Measurements from ENCODE around the gene GNB1.
A peak's percentile ranks its signal among the peaks of the same experiment; 100 is the strongest.

GNB1 gene

DNA sequence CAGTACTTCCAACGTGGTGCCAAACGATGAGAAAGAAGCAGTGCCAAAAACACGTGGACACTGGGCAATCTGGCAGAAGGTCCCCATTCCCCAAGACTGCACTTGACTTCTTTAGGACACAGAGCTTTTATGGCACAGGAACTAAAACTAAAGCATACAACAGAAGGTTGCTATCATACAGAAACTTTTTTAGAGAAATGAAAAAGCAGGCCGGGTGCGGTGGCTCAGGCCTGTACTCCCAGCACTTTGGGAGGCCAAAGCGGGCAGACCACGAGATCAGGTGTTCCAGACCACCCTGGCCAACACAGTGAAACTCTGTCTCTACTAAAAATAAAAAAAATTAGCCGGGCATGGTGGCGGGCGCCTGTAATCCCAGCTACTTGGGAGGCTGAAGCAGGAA lies 43.0 kb downstream of the GNB1 start:
- TF ChIP-seq ZC3H10 (CRISPR knock-in tag; IDR thresholded peaks at IDR 0.05) (no peak), ZNF8 (CRISPR knock-in tag; IDR thresholded peaks at IDR 0.05) (no peak)
- no peak for ATAC-seq

DNA sequence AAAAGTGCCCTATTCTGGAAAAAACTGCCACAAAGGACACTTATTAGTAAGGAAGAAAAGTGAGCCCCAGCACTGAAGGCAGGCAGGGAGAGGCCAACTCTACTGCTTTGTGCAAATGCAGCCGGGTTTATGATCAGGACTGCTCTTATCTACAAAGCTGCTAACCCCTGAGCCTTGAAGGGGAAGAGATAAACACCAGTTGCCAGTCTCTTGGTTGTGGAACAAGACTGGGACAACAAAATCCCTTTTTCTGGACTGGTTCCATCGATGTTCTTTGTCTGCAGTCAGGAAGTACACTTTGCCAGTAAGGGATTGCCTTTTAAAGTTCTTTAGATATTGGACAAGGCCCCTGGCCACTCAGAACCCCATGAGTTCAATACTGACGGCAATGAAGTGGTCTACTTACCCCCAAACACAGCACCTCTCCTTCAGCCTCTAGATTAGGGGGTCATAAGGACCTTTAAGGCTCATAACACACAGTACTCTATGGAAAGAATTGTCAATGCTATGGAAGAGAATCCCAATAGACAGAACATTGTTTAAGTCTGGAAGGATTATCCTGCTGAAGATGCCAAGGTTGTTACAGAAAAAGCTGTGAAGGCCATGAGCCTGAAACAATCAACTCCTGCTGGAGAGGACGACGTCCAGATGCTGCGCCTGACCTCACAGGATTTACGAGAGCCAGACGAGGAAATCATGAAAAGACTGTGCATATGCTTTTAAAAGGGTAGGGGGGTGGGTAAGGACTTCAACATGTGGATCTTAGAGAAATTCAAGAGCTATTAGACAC lies 43.6 kb downstream of the GNB1 start:
- TF ChIP-seq ZNF565 (CRISPR knock-in tag; conservative IDR thresholded peaks at IDR 0.05; ENCODE audit: low read depth): no peak
- no peak for TF ChIP-seq TCF4 (CRISPR knock-in tag; IDR thresholded peaks at IDR 0.05; ENCODE audit: borderline replicate concordance)
- TF ChIP-seq, protein P1, sequence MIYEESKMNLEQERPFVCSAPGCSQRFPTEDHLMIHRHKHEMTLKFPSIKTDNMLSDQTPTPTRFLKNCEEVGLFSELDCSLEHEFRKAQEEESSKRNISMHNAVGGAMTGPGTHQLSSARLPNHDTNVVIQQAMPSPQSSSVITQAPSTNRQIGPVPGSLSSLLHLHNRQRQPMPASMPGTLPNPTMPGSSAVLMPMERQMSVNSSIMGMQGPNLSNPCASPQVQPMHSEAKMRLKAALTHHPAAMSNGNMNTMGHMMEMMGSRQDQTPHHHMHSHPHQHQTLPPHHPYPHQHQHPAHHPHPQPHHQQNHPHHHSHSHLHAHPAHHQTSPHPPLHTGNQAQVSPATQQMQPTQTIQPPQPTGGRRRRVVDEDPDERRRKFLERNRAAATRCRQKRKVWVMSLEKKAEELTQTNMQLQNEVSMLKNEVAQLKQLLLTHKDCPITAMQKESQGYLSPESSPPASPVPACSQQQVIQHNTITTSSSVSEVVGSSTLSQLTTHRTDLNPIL (CRISPR knock-in tag; IDR thresholded peaks at IDR 0.05; ENCODE audit: low read depth): no peak
- TF ChIP-seq, protein P2, sequence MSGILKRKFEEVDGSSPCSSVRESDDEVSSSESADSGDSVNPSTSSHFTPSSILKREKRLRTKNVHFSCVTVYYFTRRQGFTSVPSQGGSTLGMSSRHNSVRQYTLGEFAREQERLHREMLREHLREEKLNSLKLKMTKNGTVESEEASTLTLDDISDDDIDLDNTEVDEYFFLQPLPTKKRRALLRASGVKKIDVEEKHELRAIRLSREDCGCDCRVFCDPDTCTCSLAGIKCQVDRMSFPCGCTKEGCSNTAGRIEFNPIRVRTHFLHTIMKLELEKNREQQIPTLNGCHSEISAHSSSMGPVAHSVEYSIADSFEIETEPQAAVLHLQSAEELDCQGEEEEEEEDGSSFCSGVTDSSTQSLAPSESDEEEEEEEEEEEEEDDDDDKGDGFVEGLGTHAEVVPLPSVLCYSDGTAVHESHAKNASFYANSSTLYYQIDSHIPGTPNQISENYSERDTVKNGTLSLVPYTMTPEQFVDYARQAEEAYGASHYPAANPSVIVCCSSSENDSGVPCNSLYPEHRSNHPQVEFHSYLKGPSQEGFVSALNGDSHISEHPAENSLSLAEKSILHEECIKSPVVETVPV (CRISPR knock-in tag; IDR thresholded peaks at IDR 0.05): no peak
- TF ChIP-seq CSDC2 (CRISPR knock-in tag; IDR thresholded peaks at IDR 0.05): no peak
- TF ChIP-seq ISL1 (CRISPR knock-in tag; IDR thresholded peaks at IDR 0.05): no peak
- no peak for TF ChIP-seq TOX (CRISPR knock-in tag; IDR thresholded peaks at IDR 0.05; ENCODE audit: borderline replicate concordance)
- no peak for TF ChIP-seq GLIS3 (CRISPR knock-in tag; IDR thresholded peaks at IDR 0.05)
- TF ChIP-seq, protein P3, sequence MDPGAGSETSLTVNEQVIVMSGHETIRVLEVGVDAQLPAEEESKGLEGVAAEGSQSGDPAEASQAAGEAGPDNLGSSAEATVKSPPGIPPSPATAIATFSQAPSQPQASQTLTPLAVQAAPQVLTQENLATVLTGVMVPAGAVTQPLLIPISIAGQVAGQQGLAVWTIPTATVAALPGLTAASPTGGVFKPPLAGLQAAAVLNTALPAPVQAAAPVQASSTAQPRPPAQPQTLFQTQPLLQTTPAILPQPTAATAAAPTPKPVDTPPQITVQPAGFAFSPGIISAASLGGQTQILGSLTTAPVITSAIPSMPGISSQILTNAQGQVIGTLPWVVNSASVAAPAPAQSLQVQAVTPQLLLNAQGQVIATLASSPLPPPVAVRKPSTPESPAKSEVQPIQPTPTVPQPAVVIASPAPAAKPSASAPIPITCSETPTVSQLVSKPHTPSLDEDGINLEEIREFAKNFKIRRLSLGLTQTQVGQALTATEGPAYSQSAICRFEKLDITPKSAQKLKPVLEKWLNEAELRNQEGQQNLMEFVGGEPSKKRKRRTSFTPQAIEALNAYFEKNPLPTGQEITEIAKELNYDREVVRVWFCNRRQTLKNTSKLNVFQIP (CRISPR knock-in tag; IDR thresholded peaks at IDR 0.05; ENCODE audit: borderline replicate concordance, low read depth): no peak
- no peak for TF ChIP-seq ZFP3 (CRISPR knock-in tag; IDR thresholded peaks at IDR 0.05)
- no peak for TF ChIP-seq SNAI2 (CRISPR knock-in tag; IDR thresholded peaks at IDR 0.05)
- no peak for TF ChIP-seq ARNTL (CRISPR knock-in tag; IDR thresholded peaks at IDR 0.05; ENCODE audit: borderline replicate concordance, low read depth)
- TF ChIP-seq ZC3H10 (CRISPR knock-in tag; IDR thresholded peaks at IDR 0.05): no peak
- TF ChIP-seq RARB (CRISPR knock-in tag; IDR thresholded peaks at IDR 0.05): no peak
- no peak for TF ChIP-seq ESRRG (CRISPR knock-in tag; IDR thresholded peaks at IDR 0.05)
- TF ChIP-seq ZFP30 (CRISPR knock-in tag; IDR thresholded peaks at IDR 0.05): no peak
- TF ChIP-seq, protein P4, sequence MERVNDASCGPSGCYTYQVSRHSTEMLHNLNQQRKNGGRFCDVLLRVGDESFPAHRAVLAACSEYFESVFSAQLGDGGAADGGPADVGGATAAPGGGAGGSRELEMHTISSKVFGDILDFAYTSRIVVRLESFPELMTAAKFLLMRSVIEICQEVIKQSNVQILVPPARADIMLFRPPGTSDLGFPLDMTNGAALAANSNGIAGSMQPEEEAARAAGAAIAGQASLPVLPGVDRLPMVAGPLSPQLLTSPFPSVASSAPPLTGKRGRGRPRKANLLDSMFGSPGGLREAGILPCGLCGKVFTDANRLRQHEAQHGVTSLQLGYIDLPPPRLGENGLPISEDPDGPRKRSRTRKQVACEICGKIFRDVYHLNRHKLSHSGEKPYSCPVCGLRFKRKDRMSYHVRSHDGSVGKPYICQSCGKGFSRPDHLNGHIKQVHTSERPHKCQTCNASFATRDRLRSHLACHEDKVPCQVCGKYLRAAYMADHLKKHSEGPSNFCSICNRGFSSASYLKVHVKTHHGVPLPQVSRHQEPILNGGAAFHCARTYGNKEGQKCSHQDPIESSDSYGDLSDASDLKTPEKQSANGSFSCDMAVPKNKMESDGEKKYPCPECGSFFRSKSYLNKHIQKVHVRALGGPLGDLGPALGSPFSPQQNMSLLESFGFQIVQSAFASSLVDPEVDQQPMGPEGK (CRISPR knock-in tag; IDR thresholded peaks at IDR 0.05; ENCODE audit: borderline replicate concordance): no peak
- peak; percentile 41 for ATAC-seq

DNA sequence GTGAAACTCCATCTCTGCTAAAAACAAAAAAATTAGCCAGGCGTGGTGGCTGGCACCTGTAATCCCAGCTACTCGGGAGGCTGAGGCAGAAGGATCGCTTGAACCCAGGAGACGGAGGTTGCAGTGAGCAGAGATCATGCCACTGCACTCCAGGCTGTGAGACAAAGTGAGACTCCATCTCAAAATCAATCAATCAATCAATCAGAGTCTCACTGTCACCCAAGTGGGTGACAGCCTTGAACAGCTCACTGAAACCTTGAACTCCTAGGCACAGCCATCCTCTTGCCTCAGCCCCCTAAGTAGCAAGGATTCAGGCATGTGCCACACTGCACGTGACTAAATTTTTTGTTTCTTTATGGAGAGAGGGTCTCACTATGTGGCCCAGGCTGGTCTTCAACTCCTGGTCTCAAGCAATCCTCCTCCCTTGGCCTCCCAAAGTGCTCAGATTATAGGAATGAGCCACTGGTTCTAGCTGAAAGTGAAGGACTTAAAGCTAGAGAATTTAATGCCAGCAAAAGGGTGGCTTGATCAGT lies 44.4 kb downstream of the GNB1 start:
- ATAC-seq: no peak
- TF ChIP-seq, protein P2 (CRISPR knock-in tag; IDR thresholded peaks at IDR 0.05): no peak
- TF ChIP-seq ESRRG (CRISPR knock-in tag; IDR thresholded peaks at IDR 0.05): no peak
- no peak for TF ChIP-seq CSDC2 (CRISPR knock-in tag; IDR thresholded peaks at IDR 0.05)
- no peak for TF ChIP-seq ZC3H10 (CRISPR knock-in tag; IDR thresholded peaks at IDR 0.05)
- TF ChIP-seq ZFP30 (CRISPR knock-in tag; IDR thresholded peaks at IDR 0.05): no peak
- no peak for TF ChIP-seq OSR1 (CRISPR knock-in tag; IDR thresholded peaks at IDR 0.05)
- TF ChIP-seq PPARA (CRISPR knock-in tag; IDR thresholded peaks at IDR 0.05; ENCODE audit: borderline replicate concordance): no peak
- TF ChIP-seq SNAI2 (CRISPR knock-in tag; IDR thresholded peaks at IDR 0.05): no peak
- TF ChIP-seq, protein P4 (CRISPR knock-in tag; IDR thresholded peaks at IDR 0.05; ENCODE audit: borderline replicate concordance): no peak
- no peak for TF ChIP-seq ARNTL (CRISPR knock-in tag; IDR thresholded peaks at IDR 0.05; ENCODE audit: borderline replicate concordance, low read depth)
- no peak for TF ChIP-seq ISL1 (CRISPR knock-in tag; IDR thresholded peaks at IDR 0.05)
- TF ChIP-seq TOX (CRISPR knock-in tag; IDR thresholded peaks at IDR 0.05; ENCODE audit: borderline replicate concordance): no peak

All from SK-N-SH treated with all-trans-retinoic acid at 6 μM for 48 hours (cell line).